SK-N-SH treated with all-trans-retinoic acid at 6 μM for 48 hours (cell line): Measurements from ENCODE around the gene MARK3.

Source experiments
- ESRRG ChIP-seq: fragments of 250-450 bp; sonication (Bioruptor Pico); IDR thresholded peaks from 2 replicates; pipeline ENCODE4 v1.6.1; 2021; ENCODE audit warnings: mild to moderate bottlenecking
- GLIS3 ChIP-seq: fragments of 250-450 bp; sonication (Bioruptor Pico); IDR thresholded peaks from 2 replicates; pipeline ENCODE4 v1.5.0; 2020; ENCODE audit warnings: mild to moderate bottlenecking, moderate library complexity
- TF ChIP-seq, protein P1 (sequence below): fragments of 250-450 bp; sonication (Bioruptor Pico); IDR thresholded peaks from 2 replicates; pipeline ENCODE4 v1.5.1; 2020; ENCODE audit warnings: low read depth, mild to moderate bottlenecking, moderate library complexity
- TF ChIP-seq, protein P2 (sequence below): fragments of 250-450 bp; sonication (Bioruptor Pico); IDR thresholded peaks from 2 replicates; pipeline ENCODE4 v1.8.0; 2020; ENCODE audit warnings: mild to moderate bottlenecking, moderate library complexity, borderline replicate concordance

DNA sequence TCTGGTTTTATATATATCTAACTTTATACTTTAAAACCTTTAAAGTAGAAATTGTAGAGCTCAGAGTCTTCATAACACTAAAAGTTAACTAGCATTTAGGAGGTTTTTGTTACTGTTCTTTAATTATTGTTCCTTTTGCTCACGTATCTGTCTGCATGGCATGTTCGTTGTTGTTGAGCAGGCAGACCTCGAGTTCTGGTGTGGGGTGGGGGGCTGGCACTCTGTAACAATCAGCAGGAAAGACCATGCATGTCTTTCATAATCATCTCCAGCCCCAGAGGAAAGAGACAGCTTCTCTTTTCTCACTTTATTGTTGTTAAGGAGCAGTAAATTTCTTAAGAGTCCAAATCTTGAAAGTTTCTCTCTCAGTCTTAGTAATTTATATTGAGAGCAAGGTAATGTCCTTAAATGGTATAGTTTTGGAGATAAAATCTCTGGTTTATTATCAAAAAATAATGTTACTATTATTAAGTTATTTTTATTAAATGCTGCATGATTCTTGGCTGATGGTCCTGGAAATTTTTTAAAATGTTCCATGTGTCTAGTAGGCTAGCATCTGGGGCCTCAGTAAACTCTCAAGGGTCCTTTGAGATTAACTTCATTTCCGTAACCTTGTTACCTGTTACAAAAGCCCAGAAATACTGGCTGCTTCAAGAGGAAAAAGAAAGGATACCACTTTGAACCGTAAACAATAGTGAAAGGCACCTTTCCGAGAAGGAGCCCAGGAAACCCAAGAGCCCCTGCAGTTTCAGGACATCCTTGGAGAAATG is 107.1 kb downstream of the MARK3 start:
- TF ChIP-seq ESRRG (CRISPR knock-in tag) (no peak), GLIS3 (CRISPR knock-in tag) (no peak)
- TF ChIP-seq, protein P1, sequence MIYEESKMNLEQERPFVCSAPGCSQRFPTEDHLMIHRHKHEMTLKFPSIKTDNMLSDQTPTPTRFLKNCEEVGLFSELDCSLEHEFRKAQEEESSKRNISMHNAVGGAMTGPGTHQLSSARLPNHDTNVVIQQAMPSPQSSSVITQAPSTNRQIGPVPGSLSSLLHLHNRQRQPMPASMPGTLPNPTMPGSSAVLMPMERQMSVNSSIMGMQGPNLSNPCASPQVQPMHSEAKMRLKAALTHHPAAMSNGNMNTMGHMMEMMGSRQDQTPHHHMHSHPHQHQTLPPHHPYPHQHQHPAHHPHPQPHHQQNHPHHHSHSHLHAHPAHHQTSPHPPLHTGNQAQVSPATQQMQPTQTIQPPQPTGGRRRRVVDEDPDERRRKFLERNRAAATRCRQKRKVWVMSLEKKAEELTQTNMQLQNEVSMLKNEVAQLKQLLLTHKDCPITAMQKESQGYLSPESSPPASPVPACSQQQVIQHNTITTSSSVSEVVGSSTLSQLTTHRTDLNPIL (CRISPR knock-in tag): no peak
- TF ChIP-seq, protein P2, sequence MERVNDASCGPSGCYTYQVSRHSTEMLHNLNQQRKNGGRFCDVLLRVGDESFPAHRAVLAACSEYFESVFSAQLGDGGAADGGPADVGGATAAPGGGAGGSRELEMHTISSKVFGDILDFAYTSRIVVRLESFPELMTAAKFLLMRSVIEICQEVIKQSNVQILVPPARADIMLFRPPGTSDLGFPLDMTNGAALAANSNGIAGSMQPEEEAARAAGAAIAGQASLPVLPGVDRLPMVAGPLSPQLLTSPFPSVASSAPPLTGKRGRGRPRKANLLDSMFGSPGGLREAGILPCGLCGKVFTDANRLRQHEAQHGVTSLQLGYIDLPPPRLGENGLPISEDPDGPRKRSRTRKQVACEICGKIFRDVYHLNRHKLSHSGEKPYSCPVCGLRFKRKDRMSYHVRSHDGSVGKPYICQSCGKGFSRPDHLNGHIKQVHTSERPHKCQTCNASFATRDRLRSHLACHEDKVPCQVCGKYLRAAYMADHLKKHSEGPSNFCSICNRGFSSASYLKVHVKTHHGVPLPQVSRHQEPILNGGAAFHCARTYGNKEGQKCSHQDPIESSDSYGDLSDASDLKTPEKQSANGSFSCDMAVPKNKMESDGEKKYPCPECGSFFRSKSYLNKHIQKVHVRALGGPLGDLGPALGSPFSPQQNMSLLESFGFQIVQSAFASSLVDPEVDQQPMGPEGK (CRISPR knock-in tag): no peak
